ENCODE measurements around the gene AIDA. TPM values are rescaled to one million over a fixed set of nuclear protein-coding genes. Genes with fewer than 3 reads are reported as not detected.

AIDA gene
- polyA plus RNA-seq, 5 donors: 67.9 to 94.7 (median 91.6) TPM

Other genes with a start within 250 kb of the AIDA start
- gene HHIPL2, start 164.4 kb downstream of the AIDA start, polyA plus RNA-seq (ENCODE audit: insufficient read depth in 1 of 5, insufficient read length in 5 of 5, low replicate concordance in 1 of 5): 1 to 10 TPM in 1 of 5 donors, under 1 TPM in 4; 0.63 to 1.4 (median 0.79) TPM
- gene TAF1A, start 122.6 kb downstream of the AIDA start, polyA plus RNA-seq (ENCODE audit: insufficient read depth in 1 of 5, insufficient read length in 5 of 5, low replicate concordance in 1 of 5): 10 to 100 TPM; 13.4 to 22.9 (median 19.6) TPM
- gene MIA3, start 94.4 kb downstream of the AIDA start, polyA plus RNA-seq (ENCODE audit: insufficient read depth in 1 of 5, insufficient read length in 5 of 5, low replicate concordance in 1 of 5): 10 to 100 TPM; 84.1 to 95.5 (median 89.5) TPM
- 10 to 100 TPM; 26.3 to 53.1 (median 44.9) TPM for gene BROX, start 73 bp upstream of the AIDA start, polyA plus RNA-seq (ENCODE audit: insufficient read depth in 1 of 5, insufficient read length in 5 of 5, low replicate concordance in 1 of 5)
- gene FAM177B, start 24.7 kb upstream of the AIDA start, polyA plus RNA-seq (ENCODE audit: insufficient read depth in 1 of 5, insufficient read length in 5 of 5, low replicate concordance in 1 of 5): under 1 TPM; 0.31 to 0.85 (median 0.61) TPM
- gene DISP1, start 102.5 kb upstream of the AIDA start, polyA plus RNA-seq (ENCODE audit: insufficient read depth in 1 of 5, insufficient read length in 5 of 5, low replicate concordance in 1 of 5): 10 to 100 TPM; 17.1 to 22.9 (median 19.6) TPM

All from right lung (tissue), 5 donors.